Epithelial cell of proximal tubule (primary cell): ENCODE data around the gene OR14I1. TPM values are rescaled to one million over a fixed set of nuclear protein-coding genes. Genes with fewer than 3 reads are reported as not detected.
"Not testable (repeated sequence)": the region's sequence is repeated elsewhere in the genome, so short reads cannot be mapped to it uniquely, and the experiment has no call there.

Experiments used
- DNase-seq: peaks from one replicate; pipeline ENCODE4 v3.0.0-alpha.2; 2011; ENCODE audit warnings: low read depth
- H3K4me3 ChIP-seq: 2 replicates; pipeline ENCODE4 v1.5.1; 2011; ENCODE audit warnings: low read depth, mild to moderate bottlenecking, low read length
- CTCF ChIP-seq: conservative IDR thresholded peaks from 2 replicates; pipeline ENCODE4 v1.5.1; 2012; ENCODE audit warnings: low read depth, mild to moderate bottlenecking, low read length
- total RNA-seq: library from RNA; depleted of rRNA; stranded (reverse); fragments of >200 nt; gene quantifications from 2 replicates; pipeline ENCODE4 v1.2.3, GENCODE V29; 2015

OR14I1 gene
- total RNA-seq, 1 donor from 2014 or later, result not detected

- TF ChIP-seq CTCF, result no peak
- DNase-seq, result no peak
- H3K4me3 ChIP-seq, result no peak overlapping the region
These were observed 13.9 kb downstream of the OR14I1 start for GRCh38 chr1:248688527-248689298.

- no peak for DNase-seq
- peak; percentile 68 for TF ChIP-seq CTCF
- H3K4me3 ChIP-seq, result no peak overlapping the region
These were observed 15.8 kb downstream of the OR14I1 start for GRCh38 chr1:248686815-248687214.

GRCh38 chr1:248681651-248682050 is 20.9 kb downstream of the OR14I1 start:
- no peak overlapping the region for H3K4me3 ChIP-seq
- no peak for DNase-seq
- no peak for TF ChIP-seq CTCF

GRCh38 chr1:248670003-248670402 is 32.6 kb downstream of the OR14I1 start:
- no peak for DNase-seq
- TF ChIP-seq CTCF, result no peak
- H3K4me3 ChIP-seq, result no peak overlapping the region

GRCh38 chr1:248663453-248664328 is 38.9 kb downstream of the OR14I1 start:
- DNase-seq, H3K4me3 ChIP-seq: not testable (repeated sequence)

- DNase-seq, H3K4me3 ChIP-seq: not testable (repeated sequence)
These were observed 45.8 kb downstream of the OR14I1 start for GRCh38 chr1:248656797-248657196.

GRCh38 chr1:248655354-248655753 is 47.2 kb downstream of the OR14I1 start, which contains the start of gene OR2T27:
TSS of gene OR2T27 (minus strand) at chr1:248655528. CDS start at chr1:248650884, 4,644 bp downstream.
- DNase-seq, H3K4me3 ChIP-seq: not testable (repeated sequence)

Other genes with a start within 250 kb of the OR14I1 start
- not detected in 2 replicates for gene OR2T3, start 229.4 kb downstream of the OR14I1 start, total RNA-seq
- not detected in 2 replicates for gene OR2T5, start 214.2 kb downstream of the OR14I1 start, total RNA-seq
- not detected in 2 replicates for gene OR2G6, start 194.7 kb downstream of the OR14I1 start, total RNA-seq
- gene OR2T29, start 140.0 kb downstream of the OR14I1 start, total RNA-seq, result not detected in 2 replicates
- gene OR2T34, start 128.0 kb downstream of the OR14I1 start, total RNA-seq, result not detected in 2 replicates
- not detected in 2 replicates for gene OR2T10, start 105.1 kb downstream of the OR14I1 start, total RNA-seq
- gene OR2T11, start 67.7 kb downstream of the OR14I1 start, total RNA-seq, result not detected in 2 replicates
- gene OR2T35, start 57.5 kb downstream of the OR14I1 start, total RNA-seq, result not detected in 2 replicates
- not detected in 2 replicates for gene OR2T27, start 47.2 kb downstream of the OR14I1 start, total RNA-seq
- not detected in 2 replicates for gene LYPD8, start 53.0 kb upstream of the OR14I1 start, total RNA-seq
- gene SH3BP5L, start 123.1 kb upstream of the OR14I1 start, total RNA-seq, result 23.5 and 25.6 TPM in 2 replicates
- gene ZNF672, start 135.5 kb upstream of the OR14I1 start, total RNA-seq, result 26.1 and 32.6 TPM in 2 replicates
- 24.0 and 35.7 TPM in 2 replicates for gene ZNF692, start 156.3 kb upstream of the OR14I1 start, total RNA-seq
- 2.3 and 2.7 TPM in 2 replicates for gene PGBD2, start 203.5 kb upstream of the OR14I1 start, total RNA-seq